Measurements from ENCODE around the gene TMEM132C. TPM values are rescaled to one million over a fixed set of nuclear protein-coding genes. Genes with fewer than 3 reads are reported as not detected.

The TMEM132C gene
- total RNA-seq, 1 experiment from 2014 or later, result not detected

DNA sequence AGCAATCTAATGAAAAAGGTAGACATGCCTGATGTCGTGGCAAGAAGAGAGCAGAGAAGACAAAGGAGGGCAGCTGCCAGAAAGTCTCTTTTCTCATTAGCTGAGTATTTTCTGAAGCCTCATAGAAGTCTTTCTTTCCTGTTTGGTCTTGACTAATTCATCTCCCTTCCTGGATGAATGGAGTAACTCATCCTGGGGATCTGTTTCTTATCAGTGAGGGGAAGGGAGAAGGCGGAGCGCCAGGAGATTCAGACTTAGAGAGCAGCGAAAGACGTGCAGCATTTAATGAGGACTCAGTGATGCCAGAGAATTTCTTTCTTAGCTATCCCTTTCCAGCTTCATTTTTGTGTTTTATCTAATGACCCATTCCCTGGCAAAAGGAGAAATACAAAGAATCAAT is 467.4 kb downstream of the TMEM132C start:
- BruUV-seq (replicated peaks), result no TSS peak
- Mint-ChIP-seq H3K4me1 (ENCODE audit: low read depth, unreplicated experiment) (peaks cover 5% of the 10 kb centered on the region), H3K9me3 (ENCODE audit: low read depth, unreplicated experiment) (peaks cover 5% of the 10 kb centered on the region), H3K4me3 (ENCODE audit: low read depth, unreplicated experiment) (no peak overlapping the region), H3K27ac (ENCODE audit: unreplicated experiment) (no peak overlapping the region), H3K27me3 (ENCODE audit: unreplicated experiment) (peaks cover 14% of the 10 kb centered on the region), H3K36me3 (ENCODE audit: insufficient read depth, unreplicated experiment) (no peaks in the 10 kb centered on the region)
- CTCF ChIA-PET, result no interaction called here
- intact Hi-C loops (cut with micrococcal nuclease; ENCODE audit: unreplicated experiment), result no loop called here
- TF ChIP-seq, protein P1, sequence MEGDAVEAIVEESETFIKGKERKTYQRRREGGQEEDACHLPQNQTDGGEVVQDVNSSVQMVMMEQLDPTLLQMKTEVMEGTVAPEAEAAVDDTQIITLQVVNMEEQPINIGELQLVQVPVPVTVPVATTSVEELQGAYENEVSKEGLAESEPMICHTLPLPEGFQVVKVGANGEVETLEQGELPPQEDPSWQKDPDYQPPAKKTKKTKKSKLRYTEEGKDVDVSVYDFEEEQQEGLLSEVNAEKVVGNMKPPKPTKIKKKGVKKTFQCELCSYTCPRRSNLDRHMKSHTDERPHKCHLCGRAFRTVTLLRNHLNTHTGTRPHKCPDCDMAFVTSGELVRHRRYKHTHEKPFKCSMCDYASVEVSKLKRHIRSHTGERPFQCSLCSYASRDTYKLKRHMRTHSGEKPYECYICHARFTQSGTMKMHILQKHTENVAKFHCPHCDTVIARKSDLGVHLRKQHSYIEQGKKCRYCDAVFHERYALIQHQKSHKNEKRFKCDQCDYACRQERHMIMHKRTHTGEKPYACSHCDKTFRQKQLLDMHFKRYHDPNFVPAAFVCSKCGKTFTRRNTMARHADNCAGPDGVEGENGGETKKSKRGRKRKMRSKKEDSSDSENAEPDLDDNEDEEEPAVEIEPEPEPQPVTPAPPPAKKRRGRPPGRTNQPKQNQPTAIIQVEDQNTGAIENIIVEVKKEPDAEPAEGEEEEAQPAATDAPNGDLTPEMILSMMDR (IDR thresholded peaks at IDR 0.05; ENCODE audit: unreplicated experiment), result no peak
- no peak for DNase-seq

DNA sequence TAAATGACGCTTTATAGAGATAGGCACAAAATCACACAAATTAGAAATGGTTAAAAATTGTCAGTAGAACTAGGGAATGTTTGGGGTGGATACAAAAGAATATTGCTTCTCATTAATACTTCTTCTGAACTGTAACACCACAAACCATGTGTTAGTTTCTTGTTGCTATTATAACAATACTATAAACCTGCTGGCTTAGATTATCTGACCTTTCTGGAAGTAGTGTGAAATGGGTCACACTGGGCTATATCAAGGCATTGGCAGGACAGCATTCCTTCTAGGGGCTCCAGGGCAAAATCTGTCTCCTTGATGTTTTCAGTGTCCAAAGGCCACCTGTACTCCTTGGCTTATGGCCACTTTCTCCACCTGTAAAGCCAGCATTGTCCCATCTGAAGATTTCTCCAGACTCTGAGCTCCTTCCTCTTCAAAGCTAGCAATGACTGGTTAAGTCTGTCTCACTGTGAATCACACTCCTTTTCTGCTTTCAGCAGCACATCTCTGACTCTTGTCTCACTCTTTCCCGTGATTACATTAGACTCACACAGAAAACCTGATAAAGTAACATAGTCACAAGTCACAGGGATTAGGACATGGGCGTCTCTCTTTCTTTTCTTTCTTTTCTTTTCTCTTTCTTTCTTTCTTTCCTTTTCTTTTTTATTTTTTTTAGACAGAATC is 470.5 kb downstream of the TMEM132C start:
- no peak for DNase-seq
- no peaks in the 10 kb centered on the region for H3K36me3 Mint-ChIP-seq (ENCODE audit: insufficient read depth, unreplicated experiment)
- CTCF ChIA-PET, result no interaction called here
- TF ChIP-seq, protein P1 (IDR thresholded peaks at IDR 0.05; ENCODE audit: unreplicated experiment), result no peak
- H3K4me3 Mint-ChIP-seq (ENCODE audit: low read depth, unreplicated experiment), result no peak overlapping the region
- no peaks in the 10 kb centered on the region for H3K4me1 Mint-ChIP-seq (ENCODE audit: low read depth, unreplicated experiment)
- peaks cover 23% of the 10 kb centered on the region for H3K27me3 Mint-ChIP-seq (ENCODE audit: unreplicated experiment)
- intact Hi-C loops (cut with micrococcal nuclease; ENCODE audit: unreplicated experiment), result no loop called here
- no TSS peak for BruUV-seq (replicated peaks)
- no peak overlapping the region for H3K27ac Mint-ChIP-seq (ENCODE audit: unreplicated experiment)
- H3K9me3 Mint-ChIP-seq (ENCODE audit: low read depth, unreplicated experiment), result peaks cover 6% of the 10 kb centered on the region

DNA sequence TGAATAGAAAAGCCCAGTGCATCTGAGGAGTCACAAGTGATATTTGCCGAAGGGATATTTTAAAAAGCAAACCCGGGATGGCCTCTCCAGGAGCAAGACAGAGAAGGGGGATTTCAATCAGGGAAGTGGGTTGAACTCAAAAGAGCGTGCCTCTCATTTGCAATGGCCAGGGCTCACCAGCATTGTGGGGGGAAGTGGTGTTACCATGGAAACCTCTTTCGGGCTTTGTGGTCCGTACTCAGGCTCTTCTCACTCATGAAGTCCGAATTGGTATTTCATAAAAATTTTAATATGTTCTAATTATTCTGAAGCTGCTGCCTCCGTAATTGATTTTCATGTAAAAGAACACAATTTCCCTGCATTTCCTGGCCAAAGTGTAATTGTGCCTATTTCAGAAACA is 476.9 kb downstream of the TMEM132C start:
- TF ChIP-seq, protein P1 (IDR thresholded peaks at IDR 0.05; ENCODE audit: unreplicated experiment), result no peak
- BruUV-seq (replicated peaks), result no TSS peak
- no peak overlapping the region for H3K4me3 Mint-ChIP-seq (ENCODE audit: low read depth, unreplicated experiment)
- no peaks in the 10 kb centered on the region for H3K36me3 Mint-ChIP-seq (ENCODE audit: insufficient read depth, unreplicated experiment)
- CTCF ChIA-PET, result no interaction called here
- intact Hi-C loops (cut with micrococcal nuclease; ENCODE audit: unreplicated experiment), result no loop called here
- DNase-seq, result no peak
- H3K27me3 Mint-ChIP-seq (ENCODE audit: unreplicated experiment), result peaks cover 12% of the 10 kb centered on the region
- no peak overlapping the region for H3K27ac Mint-ChIP-seq (ENCODE audit: unreplicated experiment)
- H3K9me3 Mint-ChIP-seq (ENCODE audit: low read depth, unreplicated experiment), result peaks cover 3% of the 10 kb centered on the region
- H3K4me1 Mint-ChIP-seq (ENCODE audit: low read depth, unreplicated experiment), result no peaks in the 10 kb centered on the region

DNA sequence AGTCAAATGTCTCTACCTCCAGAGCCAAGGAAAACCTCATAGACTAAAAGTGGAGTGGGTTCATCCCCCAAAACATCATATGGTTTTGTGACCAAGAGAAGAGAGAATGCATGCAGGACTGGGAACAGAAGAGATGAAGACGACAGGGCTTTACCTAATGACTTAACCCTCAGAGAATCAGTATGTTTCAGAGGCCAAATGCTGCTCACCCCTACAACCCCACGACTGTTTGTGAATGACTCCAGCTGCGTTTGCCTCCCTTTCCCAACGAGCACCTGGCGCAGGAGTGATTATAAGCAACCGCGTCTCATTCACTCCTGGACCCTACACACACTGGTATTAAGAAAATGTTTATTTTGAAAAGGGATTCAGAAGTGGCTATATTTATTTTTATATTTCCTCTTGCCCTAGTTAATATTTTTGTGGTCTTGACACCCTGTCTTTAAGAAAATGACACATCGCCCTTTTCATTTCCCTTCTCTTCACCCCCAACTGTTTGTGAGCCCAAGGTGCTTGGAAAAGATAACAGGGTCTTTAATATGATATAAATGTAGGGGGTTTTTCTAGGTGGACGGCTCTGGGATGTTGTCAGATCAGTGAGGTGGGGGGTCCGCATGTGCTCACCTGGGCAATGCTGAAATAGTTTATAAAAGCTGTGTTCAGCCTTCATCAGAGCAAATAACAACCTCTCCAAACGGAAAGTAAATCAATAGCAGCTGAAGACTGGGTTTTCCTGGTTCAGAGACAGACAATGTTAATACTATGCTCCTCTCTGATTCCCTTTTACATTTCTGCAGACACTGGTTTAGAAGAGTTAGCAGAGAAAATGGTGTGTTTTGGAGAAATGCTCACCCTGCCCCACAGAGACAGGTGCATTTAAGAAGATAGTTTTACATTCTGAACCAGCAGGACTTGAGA is 479.1 kb downstream of the TMEM132C start:
- Mint-ChIP-seq H3K36me3 (ENCODE audit: insufficient read depth, unreplicated experiment) (no peaks in the 10 kb centered on the region), H3K4me3 (ENCODE audit: low read depth, unreplicated experiment) (no peak overlapping the region), H3K4me1 (ENCODE audit: low read depth, unreplicated experiment) (no peaks in the 10 kb centered on the region), H3K27ac (ENCODE audit: unreplicated experiment) (no peak overlapping the region), H3K27me3 (ENCODE audit: unreplicated experiment) (peaks cover 12% of the 10 kb centered on the region), H3K9me3 (ENCODE audit: low read depth, unreplicated experiment) (no peaks in the 10 kb centered on the region)
- CTCF ChIA-PET, result no interaction called here
- TF ChIP-seq, protein P1 (IDR thresholded peaks at IDR 0.05; ENCODE audit: unreplicated experiment), result no peak
- DNase-seq, result no peak
- BruUV-seq (replicated peaks), result no TSS peak
- intact Hi-C loops (cut with micrococcal nuclease; ENCODE audit: unreplicated experiment), result no loop called here
